Measurements from ENCODE around the gene BRSK2.

- TF ChIP-seq CTCF (IDR thresholded peaks at IDR 0.05): no peak
- TF ChIP-seq POLR2A (IDR thresholded peaks at IDR 0.05): no peak
Measured at GRCh38 chr11:1395773-1396374, 6.1 kb downstream of the BRSK2 start.
